GM23338 (cell line): ENCODE results near the gene EXOC6B.

ENCODE experiments used
- CREB1 ChIP-seq: fragments of 250-450 bp; sonication (Bioruptor Pico); IDR thresholded peaks from 2 replicates; pipeline ENCODE4 v1.5.0; 2020; ENCODE audit warnings: low read depth, mild to moderate bottlenecking, moderate library complexity
- EZH2 ChIP-seq: fragments of 200-600 bp; sonication (generic); IDR thresholded peaks from one replicate; pipeline ENCODE4 v1.8.0; 2017; ENCODE audit warnings: antibody characterized with exemption, mild to moderate bottlenecking, low read depth; ENCODE audit not compliant: unreplicated experiment
- EZH2phosphoT487 ChIP-seq: fragments of 200-600 bp; sonication (generic); IDR thresholded peaks from one replicate; pipeline ENCODE4 v1.8.1; 2018; ENCODE audit warnings: antibody characterized with exemption; ENCODE audit not compliant: unreplicated experiment
- JUNB ChIP-seq: IDR thresholded peaks from one replicate; pipeline ENCODE4 v1.6.1; 2016; ENCODE audit warnings: antibody characterized with exemption; ENCODE audit not compliant: unreplicated experiment
- POLR2AphosphoS5 ChIP-seq: IDR thresholded peaks from 2 replicates; pipeline ENCODE4 v1.6.1; 2016; ENCODE audit warnings: antibody characterized with exemption, low read depth
- TF ChIP-seq, protein P1 (sequence below), 2 experiments: fragments of 200-600 bp in 1 of 2; sonication (generic) in 1 of 2; conservative IDR thresholded peaks; 2 replicates each; pipeline versions ENCODE4 v1.5.1 to v1.6.1; 2016 to 2017; ENCODE audit warnings: antibody characterized with exemption in 2 of 2, low read depth in 2 of 2, mild to moderate bottlenecking in 2 of 2, moderate library complexity in 1 of 2
- TF ChIP-seq, protein P2 (sequence below): IDR thresholded peaks from one replicate; pipeline ENCODE4 v1.6.1; 2018; ENCODE audit warnings: antibody characterized with exemption; ENCODE audit not compliant: unreplicated experiment
- TF ChIP-seq, protein P3 (sequence below): IDR thresholded peaks from 2 replicates; pipeline ENCODE4 v1.6.1; 2016; ENCODE audit warnings: antibody characterized with exemption

DNA sequence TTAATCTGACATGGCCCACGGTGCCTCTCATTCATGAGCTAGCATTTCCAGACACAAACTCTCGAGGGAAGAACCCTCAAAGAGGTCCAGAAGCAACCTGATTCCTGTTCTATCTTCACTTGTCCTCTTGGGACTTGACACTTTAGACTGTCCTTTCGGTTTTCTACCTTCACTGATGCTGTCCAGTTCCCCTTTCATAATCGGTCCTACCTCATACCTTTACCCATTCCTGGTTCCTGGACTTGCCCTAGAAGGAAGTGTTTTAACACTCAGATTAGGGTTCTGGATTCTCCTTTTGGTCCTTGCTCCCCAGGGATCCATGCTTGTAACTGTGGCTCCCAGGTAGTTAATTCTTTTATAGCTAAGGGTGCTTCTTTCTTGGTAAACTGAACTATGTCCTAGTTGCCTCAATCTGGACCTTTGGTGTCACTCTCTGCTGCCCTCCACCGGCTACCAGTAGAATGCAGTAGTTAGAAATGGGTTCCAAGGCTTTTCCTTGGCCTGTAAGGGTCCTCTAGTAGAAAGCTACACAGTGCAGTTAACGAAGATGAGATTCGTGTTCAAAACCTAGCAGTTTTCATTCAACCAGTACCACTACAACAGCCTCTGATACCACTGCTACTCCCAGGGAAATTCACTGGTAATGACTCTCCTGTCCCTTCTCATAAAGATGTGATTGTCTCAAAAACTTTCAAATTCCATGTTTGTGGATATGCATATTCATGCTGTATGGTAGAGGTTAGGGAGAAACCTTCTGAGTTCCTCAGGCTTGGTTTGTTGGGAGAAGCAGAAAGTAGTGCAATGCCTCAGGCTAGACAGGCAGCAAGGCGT, 500.0 kb downstream of the EXOC6B start:
- TF ChIP-seq POLR2AphosphoS5 (no peak), EZH2 (no peak), EZH2phosphoT487 (no peak), CREB1 (CRISPR knock-in tag) (no peak), JUNB (no peak)
- TF ChIP-seq, protein P1, sequence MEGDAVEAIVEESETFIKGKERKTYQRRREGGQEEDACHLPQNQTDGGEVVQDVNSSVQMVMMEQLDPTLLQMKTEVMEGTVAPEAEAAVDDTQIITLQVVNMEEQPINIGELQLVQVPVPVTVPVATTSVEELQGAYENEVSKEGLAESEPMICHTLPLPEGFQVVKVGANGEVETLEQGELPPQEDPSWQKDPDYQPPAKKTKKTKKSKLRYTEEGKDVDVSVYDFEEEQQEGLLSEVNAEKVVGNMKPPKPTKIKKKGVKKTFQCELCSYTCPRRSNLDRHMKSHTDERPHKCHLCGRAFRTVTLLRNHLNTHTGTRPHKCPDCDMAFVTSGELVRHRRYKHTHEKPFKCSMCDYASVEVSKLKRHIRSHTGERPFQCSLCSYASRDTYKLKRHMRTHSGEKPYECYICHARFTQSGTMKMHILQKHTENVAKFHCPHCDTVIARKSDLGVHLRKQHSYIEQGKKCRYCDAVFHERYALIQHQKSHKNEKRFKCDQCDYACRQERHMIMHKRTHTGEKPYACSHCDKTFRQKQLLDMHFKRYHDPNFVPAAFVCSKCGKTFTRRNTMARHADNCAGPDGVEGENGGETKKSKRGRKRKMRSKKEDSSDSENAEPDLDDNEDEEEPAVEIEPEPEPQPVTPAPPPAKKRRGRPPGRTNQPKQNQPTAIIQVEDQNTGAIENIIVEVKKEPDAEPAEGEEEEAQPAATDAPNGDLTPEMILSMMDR (conservative IDR thresholded peaks at IDR 0.05; ENCODE audit: low read depth in 2 of 2), result peak; percentile 77 to 81
- TF ChIP-seq, protein P2, sequence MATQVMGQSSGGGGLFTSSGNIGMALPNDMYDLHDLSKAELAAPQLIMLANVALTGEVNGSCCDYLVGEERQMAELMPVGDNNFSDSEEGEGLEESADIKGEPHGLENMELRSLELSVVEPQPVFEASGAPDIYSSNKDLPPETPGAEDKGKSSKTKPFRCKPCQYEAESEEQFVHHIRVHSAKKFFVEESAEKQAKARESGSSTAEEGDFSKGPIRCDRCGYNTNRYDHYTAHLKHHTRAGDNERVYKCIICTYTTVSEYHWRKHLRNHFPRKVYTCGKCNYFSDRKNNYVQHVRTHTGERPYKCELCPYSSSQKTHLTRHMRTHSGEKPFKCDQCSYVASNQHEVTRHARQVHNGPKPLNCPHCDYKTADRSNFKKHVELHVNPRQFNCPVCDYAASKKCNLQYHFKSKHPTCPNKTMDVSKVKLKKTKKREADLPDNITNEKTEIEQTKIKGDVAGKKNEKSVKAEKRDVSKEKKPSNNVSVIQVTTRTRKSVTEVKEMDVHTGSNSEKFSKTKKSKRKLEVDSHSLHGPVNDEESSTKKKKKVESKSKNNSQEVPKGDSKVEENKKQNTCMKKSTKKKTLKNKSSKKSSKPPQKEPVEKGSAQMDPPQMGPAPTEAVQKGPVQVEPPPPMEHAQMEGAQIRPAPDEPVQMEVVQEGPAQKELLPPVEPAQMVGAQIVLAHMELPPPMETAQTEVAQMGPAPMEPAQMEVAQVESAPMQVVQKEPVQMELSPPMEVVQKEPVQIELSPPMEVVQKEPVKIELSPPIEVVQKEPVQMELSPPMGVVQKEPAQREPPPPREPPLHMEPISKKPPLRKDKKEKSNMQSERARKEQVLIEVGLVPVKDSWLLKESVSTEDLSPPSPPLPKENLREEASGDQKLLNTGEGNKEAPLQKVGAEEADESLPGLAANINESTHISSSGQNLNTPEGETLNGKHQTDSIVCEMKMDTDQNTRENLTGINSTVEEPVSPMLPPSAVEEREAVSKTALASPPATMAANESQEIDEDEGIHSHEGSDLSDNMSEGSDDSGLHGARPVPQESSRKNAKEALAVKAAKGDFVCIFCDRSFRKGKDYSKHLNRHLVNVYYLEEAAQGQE, result no peak
- TF ChIP-seq, protein P3, sequence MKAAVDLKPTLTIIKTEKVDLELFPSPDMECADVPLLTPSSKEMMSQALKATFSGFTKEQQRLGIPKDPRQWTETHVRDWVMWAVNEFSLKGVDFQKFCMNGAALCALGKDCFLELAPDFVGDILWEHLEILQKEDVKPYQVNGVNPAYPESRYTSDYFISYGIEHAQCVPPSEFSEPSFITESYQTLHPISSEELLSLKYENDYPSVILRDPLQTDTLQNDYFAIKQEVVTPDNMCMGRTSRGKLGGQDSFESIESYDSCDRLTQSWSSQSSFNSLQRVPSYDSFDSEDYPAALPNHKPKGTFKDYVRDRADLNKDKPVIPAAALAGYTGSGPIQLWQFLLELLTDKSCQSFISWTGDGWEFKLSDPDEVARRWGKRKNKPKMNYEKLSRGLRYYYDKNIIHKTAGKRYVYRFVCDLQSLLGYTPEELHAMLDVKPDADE, result no peak
